ENCODE results near the gene DDX11.

DNA sequence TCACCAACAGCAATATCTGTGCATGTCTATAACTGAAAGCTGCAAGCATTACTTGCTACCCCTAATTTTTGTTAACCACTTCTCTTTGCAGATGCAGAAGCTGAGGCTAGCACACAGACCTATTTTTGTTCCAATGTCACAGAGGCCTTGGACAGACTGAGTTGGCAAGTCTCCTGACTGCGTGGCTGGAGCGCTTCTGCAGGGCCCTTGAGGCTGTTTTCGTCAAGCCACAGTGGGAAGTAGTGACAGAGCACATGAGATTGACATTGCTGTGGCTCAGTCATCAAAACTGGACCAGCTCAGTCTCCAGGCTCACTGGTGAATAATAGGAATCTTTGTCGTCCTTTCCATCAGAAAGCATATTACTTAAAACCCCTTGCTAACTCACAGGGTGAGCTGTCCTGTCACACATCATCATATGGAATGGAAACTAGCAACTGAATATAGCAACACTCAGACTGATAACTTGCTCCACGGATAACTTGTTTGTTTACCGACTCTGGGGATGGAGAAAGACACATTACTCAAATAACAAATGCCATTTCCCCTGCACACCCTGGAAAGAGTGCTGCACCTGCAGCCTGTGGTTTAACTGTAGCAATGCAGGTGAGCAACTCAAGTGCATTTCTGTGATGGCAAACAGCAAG, 43.6 kb upstream of the DDX11 start:
- TF ChIP-seq POLR2AphosphoS5 (IDR thresholded peaks at IDR 0.05; ENCODE audit: low read depth, low read length), result no peak
- no peak for TF ChIP-seq POLR2A (IDR thresholded peaks at IDR 0.05; ENCODE audit: low read depth, low read length)
- TF ChIP-seq TAF1 (IDR thresholded peaks at IDR 0.05; ENCODE audit: low read depth, low read length), result no peak
- TF ChIP-seq SPI1 (IDR thresholded peaks at IDR 0.05; ENCODE audit: low read depth, low read length), result no peak
- no peak for TF ChIP-seq POU2F2 (IDR thresholded peaks at IDR 0.05; ENCODE audit: low read depth, low read length)
